Germinal center (tissue), 1 donor: ENCODE measurements around the gene ZDHHC22.
A peak's percentile ranks its signal among the peaks of the same experiment; 100 is the strongest.

Experiments
- DNase-seq: peaks from one replicate; pipeline ENCODE4 v3.0.0; 2012; ENCODE audit warnings: mixed read lengths, low spot score

ZDHHC22 gene

DNA sequence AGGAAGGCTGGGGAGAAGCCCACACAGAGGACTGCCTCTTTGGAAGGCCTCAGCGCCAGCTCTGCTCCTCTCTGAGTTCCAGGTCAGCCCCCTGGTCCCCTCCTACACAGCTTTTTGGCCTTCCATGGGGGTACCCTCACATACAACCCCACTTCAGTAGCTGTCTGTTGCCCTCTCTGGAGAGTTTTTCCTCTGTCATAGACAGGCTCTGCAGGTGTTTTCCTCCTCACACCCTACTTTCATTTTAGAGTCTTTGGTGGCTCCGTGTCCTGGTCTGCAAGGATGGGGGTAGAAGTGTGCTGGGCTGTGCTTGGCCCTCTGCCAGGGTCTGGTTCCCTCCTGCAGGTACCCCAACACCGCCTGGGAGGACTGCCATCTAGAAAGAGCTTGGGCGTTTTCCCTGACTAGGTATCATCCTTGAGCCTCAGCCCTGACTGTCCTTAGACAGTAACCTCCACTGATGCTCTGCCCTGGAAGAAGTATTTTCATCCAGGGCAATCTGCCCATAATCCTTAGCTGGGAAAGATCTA, 15.1 kb downstream of the ZDHHC22 start:
- DNase-seq = no peak

DNA sequence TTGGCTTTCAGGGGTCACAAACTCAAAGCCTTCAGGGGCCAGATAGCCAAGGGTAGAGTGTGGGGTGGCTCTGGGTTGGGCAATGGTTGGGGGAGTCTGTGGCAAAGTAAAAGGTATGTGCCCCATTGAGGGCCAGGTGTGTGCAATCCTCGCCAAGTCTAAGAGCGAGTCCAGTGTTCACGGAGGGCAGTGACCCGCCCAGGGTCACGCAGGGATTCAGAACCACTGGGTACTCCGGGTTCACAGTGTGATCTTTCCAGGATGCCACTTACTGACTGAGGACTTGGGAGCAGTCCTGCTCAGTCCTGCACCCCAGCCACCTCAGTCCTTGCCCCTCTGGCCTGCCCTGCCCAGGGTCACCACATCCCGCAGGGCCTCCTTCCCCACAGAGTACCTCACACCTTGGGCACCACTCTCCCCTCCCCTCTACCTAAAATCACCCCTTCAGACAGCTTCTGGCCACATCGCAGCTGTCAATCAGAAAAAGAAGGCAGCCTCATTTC, 15.7 kb downstream of the ZDHHC22 start:
- DNase-seq = no peak

DNA sequence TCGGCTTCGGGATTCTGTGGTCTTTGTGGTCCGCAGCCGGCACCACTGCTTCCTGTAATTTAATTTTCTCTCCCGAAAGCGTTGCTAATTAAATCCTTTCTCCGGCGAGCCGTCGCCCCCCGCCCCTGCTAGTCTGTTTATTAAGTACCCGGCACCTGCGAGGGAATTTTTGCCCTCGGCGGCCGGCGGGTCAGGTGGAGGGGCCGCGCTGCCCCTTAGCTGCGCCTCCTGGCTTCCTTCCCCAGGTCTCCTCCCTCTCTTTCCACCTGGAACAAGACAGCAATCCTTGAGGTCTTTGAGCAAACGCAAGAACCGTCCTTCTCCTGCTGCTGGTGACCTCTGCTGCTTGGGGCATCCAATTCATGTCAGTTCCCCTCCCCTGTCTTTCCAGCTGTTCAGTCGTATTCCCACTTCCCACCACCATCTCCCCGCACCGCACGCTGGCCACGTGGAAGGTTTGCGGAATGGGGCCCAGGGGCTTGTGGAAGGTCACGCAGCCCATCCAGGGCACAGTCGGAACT, 16.2 kb downstream of the ZDHHC22 start:
- no peak for DNase-seq

DNA sequence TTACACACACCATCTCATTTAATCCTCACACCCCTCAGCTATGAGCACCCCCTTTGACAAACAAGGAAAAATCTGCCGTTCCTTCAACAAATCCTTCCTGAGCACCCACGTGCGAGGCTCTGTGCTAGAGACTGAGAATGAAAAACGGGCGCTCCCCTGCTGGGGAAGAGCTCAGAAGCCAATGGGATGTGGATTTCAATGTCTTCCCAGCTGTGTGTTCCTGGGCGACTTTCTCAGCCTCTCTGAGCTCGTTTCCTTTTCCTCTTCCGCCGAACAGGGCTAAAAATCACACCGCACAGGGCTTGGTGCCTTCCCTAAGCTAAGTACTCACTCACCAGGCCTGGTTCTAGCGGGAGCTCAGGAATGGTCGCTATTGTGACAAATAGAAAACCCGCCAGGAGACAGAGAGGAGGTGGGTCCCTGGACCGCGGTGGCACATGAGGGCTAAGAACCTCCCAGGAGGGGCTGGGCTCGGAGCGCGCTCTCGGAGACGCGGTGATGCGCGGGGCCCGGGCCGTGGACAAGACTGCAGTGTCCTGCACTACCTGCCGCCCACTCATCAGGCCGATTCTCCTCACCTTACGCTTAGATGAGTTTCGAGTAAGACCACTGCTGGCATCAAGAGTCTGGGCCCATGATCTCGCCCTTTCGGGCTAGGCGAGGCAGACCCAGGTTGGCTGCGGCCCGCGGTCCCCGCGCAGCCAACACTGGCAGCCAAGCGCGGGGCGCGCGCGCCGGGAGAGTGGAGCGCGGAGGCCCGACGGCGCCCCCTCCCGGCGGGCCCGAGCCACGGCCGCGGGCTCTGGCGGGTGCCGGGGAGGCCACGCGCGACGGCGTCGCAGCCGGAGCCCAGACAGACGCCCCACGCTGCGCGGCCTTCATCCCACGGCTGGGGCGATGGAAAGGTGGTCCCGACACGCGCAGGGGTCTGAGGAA, 17.0 kb downstream of the ZDHHC22 start:
- peak; percentile 72 for DNase-seq

DNA sequence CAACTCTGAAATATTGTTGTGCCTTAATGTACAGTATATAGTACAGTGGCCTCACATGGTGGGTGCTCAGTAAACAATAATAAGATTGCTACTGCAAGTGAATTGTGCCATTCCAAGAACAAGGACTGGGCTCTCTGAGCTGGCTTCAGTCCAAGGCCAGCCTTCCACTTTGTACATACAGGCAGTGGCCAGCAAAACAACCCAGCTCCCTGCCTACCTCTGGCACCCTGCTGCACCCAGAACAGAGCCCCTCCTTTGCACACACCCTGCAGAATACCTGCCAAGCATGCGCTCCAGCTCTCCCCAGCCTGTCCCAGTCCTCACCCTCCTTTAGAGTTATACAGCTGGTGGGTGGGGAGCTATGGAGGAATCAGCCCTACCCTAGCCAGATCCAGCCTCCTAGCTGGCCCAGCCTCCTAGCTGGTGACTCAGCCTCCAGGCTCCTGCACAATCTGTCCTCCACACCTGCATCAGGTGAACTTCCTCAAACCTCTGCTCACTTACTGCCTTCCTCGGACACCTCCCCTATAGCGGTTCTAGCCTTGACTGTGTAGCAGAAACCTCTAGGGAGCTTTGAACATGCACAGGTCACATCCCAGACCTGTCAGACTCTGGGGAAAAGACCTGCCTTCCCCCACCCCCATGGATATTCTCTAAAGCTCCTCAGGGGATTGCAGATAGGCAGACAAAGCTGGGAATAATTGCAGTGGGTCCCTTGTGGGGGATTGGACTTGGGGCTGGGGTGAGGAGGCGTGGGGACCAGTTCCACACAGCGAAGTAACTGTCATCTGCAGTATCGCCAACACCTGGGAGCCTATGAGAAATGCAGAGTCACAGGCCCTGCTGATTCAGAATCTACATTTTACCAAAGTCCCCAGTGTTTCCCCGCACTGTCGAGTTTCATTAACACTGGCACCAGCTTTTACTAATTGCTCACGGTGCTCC, 17.9 kb downstream of the ZDHHC22 start:
- no peak for DNase-seq

DNA sequence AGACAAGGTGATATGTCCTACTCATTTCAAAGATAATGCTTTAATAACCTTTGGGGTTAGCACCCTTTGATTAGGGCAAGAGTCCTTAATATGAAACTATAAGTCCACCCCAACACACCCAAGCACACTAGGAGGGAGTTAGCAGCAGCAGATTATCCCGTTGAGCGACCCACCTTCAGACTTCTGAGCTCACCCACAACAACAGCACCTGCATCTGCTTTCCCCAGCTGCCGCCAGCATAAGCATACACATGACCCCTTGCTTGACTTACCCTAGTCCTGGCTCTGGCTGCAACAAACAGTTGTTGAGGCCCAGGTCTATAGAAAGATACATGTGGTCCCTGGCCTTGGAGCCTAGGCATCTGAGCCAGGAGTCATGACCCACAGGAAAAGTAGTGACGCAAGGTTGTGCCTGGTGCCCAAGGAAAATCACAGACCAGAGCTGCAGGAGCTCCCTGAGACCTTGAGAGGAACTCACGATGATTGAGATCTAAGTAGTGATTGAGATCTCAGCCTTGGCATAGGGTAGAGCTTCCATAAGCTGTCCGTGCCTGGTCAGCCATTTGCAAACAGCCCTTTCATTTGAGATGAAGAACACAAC, 19.0 kb downstream of the ZDHHC22 start:
- DNase-seq = no peak

DNA sequence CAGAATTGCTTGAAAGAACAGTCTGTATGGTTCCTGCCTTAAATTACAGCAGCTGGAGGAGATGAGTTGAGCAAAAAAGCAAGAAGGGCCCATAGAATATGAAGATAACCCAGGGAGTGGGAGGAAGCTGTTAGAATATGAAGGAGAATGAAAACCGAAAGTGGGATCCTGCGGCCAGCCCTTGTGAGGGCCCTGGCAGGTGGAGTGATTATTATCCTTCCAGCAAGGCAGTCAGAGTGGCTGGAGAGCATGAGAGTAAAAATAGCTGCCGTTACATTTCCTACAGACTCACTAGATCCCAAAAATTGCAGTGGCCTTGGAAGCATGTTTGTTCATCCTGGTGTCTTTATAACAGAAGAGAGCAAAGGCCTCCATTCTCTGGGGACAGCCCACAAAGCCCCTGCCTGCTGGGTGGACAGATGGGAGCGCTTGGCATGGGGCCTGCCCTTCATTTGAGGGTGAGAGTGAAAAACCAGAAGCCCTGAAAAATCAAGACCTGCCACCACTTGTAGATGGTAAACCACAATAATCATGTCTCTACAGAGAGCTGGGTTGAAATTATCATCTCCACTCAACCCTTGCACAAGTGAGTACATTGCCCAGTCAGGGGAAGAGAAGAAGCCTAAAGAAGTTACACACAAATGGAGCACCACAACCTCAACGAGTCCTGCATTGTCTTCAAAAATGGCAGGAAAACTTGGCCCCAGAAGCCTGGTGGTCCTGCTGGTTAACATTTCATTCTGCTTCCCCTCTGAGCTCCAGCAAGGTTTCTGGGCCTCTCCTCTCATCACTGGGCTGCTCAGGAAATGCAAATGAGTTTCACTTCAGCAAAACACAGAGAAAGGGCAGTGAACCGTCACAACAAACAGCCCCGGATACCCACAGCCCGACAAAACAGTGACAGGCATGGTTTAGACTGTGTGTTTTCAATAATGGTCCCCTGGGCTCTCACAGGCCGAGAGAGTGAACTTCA, 20.5 kb downstream of the ZDHHC22 start:
- peak; percentile 75 for DNase-seq

DNA sequence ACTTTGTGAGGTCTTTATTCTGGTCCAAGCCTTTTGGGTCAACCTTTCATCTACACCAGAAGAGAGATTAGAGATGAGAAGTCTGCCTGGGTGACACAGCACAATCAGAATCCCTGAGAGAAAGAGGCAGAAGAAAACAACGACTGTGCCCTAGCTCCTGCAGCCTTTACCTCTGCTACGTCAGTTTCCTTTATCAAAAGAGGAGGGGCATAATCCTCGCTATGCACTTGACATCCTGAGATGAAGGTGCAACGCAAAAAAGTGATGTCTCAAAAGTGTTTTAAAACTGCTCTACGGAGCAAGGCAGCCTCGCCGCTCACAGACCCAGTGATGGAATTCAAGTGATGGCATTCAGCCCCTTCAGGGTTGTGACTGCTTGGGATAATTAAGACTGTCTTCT, 21.7 kb downstream of the ZDHHC22 start:
- no peak for DNase-seq

DNA sequence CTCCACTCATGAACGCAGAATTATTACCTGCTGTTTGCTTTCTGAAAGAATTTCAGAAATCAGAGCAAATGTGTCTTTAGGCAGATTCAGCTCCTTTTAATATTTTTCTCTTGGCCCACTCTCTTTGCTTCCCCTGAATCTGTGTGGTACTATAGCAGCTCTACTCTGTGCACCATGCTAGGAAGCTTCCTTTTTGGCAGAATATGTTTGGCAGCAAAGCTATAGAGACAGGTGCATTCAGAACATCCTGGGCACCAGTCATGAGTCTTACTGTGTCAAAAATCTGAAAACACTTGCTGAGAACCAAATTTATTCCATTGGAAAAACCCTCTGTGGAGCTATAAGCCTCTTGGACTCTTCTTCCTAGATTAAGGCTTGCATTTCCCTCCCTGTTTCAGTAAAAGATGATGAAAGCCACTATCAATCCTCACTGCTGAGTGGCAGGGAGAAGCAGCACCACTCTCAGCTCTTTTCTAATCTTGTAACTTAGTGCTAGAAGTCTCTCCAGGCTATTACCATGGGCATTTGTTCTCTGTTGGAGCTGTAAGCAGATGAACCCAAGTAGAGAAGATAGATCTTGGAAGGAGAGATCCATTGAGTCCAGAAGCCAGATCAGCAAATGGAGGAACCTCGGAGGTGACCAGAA, 25.3 kb downstream of the ZDHHC22 start:
- DNase-seq = no peak

DNA sequence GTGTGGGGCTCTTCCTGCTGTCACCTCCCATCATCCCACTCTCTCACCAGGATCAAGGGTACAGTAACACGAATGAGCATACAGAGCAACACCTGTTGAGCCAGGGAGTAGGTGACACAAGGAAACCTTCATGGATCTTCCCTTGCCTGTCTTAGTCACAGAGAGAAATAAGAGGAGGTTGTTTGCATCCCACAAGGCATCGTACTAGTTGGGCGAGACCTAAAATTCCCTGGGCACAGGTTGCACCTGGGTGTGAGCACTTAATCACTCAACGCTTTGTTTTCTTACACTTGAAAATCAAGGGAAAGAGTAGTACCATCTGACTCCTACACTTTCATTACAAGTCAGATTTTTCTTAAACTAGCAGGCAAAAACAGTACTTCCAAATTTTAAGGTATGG, 27.0 kb downstream of the ZDHHC22 start:
- DNase-seq = no peak

DNA sequence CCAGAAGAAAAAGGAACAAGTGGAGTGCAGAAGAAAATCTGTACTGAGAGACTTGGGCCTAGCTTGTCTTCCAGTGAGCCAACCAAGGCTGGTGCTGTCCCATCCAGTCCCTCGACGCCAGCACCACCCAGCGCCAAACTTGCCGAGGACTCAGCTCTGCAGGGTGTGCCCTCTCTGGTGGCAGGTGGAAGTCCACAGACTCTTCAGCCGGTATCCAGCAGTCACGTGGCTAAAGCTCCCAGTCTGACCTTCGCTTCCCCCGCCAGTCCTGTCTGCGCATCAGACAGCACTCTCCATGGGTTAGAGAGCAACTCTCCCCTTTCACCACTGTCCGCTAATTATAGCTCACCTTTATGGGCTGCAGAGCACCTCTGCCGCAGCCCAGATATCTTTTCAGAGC, 27.9 kb downstream of the ZDHHC22 start:
- no peak for DNase-seq

DNA sequence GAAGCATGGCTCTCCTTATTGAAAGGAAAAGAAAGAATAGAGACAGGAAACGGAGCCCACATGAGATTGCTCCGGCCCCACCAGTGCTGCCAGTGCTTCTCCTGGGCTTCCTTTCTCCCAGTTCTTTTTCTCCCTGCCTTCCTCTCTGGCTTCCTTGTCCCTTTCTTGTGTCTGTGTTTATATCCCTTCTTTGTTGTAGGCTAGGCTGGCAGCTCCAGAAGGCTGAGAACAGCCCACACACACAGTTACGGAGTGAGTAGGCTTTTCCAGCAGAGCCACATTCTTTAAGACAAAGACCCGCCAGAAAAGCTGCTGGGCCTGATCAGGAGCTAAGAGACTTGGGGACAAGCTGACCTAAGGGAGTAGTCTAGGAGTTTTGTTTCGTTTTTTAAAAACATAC, 30.6 kb downstream of the ZDHHC22 start:
- no peak for DNase-seq

DNA sequence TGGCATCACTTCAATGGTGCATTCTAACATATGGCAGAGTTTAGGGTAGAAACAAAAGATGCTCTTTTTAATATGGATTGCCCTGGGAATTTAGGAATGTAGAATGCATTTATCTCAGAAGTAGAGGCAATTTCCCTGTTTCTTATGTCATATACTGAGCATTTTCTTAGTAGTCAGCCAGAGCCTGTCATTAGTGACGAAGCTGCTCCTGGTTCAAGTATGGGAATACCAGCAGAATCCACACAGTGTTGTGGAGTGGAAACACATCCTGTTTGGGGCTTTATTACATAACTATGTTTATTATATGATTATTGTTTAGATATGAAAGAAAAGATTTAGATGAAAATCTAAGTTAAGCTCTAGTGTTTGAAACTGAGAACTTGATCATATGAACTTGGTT, 31.3 kb downstream of the ZDHHC22 start:
- no peak for DNase-seq

DNA sequence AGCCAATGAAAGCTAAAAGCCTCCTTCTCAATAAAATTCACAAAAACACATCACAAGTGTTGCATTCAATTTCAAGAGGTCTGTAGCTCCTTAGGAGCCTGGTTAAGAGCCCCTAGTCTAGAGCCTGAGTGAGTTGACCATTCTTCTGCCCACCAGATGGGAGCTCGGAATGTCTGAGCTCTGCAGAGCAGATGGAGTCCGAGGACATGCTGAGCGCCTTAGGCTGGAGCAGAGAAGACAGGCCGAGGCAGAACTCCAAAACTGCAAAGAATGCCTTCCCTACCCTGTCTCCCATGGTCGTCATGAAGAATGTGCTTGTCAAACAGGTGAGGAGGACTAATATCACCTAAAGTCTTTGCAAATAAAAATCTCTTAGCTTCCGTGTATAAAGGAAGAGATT, 31.9 kb downstream of the ZDHHC22 start:
- no peak for DNase-seq

DNA sequence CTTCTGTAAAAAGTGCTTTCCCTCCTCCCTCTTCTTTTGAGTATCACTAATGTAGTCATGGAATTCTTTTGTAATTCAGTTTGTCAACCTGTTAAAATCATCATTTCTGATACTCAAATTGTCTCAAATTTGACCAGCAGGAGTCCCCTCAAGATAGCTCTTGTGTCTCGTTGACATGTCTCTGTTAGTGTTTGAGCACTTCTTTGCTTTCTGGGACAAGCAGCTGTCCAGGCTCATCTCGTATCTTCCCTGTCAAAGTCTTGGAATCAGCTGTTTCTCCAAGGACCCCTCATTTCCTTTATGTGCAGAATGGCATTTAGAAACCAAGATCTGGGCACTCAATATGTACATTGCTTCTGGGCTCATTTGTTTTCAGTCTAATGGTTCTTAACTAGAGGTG, 32.8 kb downstream of the ZDHHC22 start:
- no peak for DNase-seq

DNA sequence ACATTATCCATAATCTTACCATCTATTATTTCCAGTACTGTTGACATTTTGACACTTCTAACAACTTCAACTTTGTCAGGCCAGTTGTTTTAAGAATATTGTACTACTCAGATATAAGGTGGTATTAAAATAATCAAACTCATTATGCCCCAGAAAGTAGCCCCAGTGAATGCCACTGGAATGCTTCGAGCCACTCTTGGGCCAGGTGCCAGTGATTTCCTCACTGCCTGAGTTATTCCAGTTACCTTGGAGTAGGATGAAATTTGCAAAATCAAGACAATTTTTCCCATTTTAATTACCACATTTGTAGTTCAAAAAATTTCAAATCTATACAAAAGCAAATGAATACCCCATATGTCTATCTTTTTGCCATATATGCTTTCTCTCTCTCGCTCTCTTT, 34.4 kb downstream of the ZDHHC22 start:
- no peak for DNase-seq

DNA sequence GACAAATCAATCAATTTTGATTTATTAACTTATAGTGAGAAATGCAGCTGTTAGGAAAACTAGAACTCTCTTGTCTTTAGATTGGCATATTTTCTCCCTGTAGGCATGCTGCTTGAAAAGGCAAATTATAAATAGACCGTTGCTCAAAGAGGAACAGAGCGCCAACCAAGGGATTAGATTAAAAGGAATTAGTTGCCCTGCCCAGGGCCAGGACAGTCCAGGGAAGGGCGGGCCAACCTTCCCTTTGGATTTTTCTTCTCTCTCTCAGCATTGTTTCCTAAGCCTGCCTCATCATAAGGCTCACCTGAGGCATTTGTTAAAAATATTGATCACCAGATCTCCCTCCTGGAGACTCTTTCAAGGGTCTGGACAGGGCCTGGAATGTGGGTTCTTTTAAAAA, 34.9 kb downstream of the ZDHHC22 start:
- DNase-seq = no peak

DNA sequence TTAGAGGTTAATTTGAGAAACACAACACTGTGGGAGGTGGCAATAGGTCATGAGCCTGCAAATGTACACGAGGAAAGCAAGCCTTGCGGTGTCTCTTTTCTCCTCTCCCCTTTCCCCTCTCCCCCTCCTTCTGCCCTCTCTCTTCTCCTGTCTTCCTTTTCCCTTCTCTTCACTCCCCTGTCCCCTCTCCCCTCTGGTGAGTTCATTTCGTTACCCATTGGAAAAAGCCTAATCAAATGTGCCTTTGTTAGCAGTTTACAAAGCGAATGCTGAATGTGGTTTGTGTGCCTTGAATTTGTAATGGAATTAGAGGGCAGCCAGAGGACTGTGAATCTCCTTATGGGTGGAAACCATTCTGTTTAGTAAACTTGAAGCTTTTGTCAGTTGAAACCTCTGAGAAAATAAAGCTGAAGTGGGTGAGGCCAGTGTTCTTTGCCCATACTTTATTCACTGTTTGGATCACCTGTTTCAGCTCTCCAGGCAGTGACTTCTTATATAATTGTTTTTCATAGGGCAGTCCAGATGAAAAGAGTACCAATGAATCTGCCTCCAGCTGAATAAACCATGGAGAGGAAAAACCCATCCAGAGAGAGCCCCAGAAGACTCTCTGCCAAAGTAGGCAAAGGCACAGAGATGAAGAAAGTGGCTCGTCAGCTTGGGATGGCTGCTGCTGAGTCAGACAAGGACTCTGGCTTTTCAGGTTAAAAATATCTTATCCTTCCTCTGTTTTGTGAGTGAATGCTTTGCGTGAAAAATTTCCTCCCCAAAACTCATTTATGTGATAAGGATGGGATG, 36.2 kb downstream of the ZDHHC22 start:
- no peak for DNase-seq

DNA sequence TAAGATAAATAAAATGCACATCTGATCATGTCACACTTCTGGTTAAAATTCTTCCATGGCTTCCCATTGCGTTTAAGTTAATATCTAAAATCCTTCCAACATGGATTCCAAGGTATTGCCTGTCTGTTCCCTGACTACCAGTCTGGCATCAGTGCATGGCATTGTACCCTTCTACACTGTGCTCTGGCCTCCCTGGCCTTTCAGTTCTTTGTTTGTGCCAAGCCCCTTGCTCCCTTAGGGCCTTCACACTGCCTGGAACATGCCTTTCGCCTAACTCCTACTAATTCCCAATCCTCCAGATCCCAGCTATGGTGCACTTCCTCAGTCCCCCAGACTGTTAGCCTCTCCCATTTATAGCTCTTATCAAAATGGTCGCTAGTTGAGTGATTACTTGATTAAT, 37.2 kb downstream of the ZDHHC22 start:
- DNase-seq = no peak
